ENCODE results near the gene LPCAT2.

The LPCAT2 gene

DNA sequence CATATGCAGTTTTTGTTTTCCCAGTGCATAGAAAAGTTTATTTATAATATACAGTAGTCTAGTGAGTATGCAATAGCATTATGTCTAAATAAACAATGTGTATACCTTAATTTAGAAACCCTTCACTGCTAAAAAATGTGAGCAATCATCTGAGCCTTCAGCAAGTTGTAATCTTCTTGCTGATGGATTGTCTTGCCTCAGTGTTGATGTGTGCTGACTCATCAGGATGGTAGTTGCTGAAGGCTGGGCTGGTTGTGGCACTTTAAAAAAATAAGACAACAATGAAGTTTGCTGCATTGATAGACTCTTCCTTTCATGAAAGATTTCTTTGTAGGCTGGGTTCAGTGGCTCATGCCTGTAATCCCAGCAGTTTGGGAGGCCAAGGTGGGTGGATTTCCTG, 43.7 kb downstream of the LPCAT2 start:
- no peak for DNase-seq

DNA sequence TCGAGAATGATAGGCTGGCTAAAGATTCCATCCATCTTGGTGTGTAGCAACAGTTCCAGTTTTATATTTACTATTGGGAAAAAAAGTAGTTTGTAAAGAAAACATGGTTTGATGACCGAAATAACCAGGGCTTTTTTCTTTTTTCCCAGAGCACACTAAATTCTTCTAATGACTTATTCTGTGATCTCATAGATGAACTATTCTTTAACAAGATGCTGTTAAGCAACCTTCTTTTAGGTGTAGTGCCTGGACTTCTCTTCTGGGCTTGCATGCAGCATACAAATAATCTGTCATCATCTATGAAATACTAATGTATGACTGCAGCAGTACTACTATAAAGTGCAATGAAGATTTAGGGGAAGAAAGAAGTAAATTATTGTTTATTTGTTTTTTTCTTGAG, 46.6 kb downstream of the LPCAT2 start:
- DNase-seq, result no peak

DNA sequence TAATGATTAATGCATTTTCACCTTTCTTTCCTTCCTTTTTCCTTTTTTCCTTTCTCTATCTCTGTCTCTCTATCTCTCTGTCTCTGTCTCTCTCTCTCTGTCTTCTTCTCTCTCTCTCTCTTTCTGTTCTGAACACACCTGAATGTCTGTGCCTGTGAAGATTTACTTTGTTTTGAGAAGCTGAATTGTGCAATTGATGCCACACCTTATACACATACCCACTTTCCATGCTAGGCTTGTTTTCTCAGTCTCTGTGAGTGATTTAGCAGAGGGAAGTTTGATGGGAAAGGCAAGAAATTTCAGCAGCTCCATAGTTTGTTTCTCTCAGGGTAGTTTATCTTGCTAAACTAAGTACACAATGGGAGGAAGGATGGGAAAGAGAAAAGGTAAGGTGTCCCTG, 48.3 kb downstream of the LPCAT2 start:
- DNase-seq, result no peak

DNA sequence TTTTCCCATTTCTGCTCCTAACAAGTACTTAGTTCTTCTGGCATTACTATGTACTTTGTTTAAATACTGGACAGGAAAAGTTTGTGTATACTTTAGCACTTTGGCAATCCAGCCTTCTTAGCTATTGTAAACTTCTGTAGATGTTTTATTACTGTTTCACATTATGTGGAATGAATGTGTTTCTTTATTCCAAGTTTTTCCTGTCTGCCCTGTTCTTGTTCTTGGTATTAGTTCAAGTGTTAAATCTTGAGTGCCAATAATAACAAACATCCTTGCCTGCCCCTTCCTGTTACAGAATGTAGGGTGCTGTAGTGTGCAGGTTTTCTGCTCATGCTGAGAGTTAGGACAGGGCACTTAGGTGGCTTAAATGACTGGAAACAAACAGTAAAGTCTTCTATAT, 50.4 kb downstream of the LPCAT2 start:
- no peak for DNase-seq

DNA sequence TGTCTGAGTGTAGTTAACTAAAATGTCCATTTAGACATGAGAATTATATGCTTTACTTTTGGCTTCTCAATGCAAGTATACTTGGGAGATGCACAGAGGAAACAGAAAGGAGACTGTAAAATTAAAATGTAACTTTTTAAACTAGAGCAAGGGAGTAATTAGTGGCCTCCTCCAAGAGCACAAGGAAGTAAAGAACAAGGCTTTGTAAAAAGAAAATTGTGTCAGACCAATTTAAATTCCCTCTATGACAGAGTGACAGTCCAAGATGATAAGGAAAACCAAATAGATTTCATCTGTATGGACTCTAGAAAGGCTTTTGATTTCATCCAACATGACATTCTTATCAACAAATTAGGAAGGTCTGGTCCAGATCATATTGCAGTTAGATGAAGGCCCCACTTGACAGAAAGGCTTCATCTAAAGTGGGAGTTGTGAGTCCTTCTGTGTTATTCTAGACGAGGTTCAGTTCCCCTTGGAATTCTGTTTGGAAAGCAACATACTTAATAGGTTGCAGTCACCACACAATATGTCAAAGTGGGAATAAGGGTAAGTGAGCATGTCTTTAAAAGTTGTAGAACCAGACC, 51.2 kb downstream of the LPCAT2 start:
- DNase-seq, result no peak

DNA sequence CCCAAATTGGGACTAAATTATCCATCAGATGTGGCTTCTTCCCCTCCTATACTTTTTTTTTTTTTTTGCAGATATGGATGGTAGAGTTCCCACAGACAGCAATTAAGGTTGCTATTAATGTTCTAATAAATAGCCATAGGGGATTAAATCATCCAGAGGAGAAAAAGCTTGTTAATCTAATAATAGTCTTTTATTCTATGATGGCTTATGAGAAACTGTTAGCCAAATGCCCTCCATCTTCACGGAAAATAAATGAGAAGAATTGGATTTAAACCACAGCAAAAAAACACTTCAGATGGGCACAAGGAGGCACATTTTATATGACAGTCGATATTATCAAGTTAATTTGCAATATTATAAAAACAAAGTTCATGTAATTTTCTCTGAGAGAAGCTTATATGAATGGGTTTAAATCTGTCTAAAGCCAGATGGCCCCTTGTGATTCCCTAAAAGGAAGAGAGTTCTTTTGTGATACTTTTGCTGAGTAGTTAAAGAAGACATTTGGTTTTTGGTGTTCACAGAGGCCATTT, 52.5 kb downstream of the LPCAT2 start:
- no peak for DNase-seq

DNA sequence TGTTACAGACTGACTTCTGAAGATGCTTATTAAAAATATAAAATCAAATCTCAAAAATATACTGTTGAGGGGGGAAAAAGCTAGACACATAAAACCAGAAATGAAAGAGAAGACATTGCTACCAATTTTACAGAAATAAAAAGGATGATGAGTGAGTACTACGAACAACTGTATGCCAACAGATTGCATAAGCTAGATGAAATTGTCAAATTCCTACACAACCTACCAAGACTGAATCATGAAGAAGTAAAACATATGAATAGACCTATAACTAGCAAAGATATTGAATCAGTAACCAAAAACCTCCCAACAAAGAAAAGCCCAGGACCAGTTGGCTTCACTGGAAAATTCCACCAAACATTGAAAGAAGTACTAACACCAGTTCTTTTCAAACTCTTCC, 54.1 kb downstream of the LPCAT2 start:
- DNase-seq, result no peak

DNA sequence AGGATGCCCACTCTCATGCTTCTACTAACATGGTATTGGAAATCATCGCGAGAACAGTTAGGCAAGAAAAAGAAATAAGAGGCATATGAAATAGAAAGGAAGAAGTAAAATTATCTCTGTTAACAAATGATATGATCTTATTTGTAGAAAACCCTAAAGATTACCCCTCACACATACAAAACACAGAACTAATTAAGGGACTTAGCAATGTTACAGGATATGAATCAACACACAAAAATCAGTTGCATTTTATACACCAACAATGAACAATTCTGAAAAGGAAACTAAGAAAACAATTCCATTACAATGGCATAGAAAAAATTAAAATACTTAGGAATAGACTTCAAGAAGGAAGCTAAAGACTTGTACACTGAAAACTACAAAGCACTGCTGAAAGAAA, 54.9 kb downstream of the LPCAT2 start:
- no peak for DNase-seq

DNA sequence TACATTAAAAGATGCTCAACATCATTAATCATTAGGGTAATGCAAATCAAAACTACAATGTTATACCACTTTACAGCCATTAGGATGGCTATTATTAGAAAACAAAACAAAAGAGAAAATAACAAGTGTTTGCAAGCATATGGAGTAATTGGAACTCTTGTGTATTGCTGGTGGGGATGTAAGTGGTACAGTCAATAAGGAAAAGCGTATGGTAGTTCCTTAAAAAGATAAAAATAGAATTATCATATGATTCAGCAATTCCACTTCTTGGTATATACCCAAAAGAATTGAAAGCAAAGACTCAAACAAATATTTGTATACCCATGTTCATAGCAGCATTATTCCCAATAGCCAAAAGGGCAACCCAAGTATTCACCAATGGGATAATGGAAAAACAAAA, 56.2 kb downstream of the LPCAT2 start:
- DNase-seq, result no peak

DNA sequence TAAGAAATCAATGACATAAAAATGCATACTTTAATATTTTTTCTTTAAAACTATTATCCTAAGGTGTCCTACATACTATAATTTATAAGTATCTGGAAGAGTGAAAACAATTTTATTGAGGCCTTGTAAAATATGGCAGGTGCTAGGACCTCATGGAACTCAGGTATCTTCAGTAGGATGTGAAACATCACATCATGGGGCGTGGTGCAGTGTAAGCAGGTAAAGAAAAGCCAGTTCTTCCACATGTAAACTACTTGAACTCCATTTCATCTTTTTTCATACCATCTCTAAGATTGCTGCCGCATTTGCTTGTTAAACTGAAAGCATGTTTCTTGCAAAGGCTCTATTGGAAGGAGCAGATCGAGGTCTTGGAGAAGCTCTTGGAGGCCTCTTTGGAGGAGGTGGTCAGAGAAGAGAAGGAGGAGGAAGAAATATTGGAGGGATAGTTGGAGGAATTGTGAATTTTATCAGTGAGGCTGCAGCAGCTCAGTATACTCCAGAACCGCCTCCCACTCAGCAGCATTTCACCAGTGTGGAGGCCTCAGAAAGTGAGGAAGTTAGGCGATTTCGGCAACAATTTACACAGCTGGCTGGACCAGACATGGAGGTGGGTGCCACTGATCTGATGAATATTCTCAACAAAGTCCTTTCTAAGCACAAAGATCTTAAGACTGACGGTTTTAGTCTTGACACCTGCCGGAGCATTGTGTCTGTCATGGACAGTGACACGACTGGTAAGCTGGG, 57.7 kb downstream of the LPCAT2 start, which contains the start of gene CAPNS2:
Gene CAPNS2, plus strand, starts transcription at position 253 of the 744 bp plus-strand sequence. Its CDS starts 73 bp downstream, at position 326.
- no peak for DNase-seq

DNA sequence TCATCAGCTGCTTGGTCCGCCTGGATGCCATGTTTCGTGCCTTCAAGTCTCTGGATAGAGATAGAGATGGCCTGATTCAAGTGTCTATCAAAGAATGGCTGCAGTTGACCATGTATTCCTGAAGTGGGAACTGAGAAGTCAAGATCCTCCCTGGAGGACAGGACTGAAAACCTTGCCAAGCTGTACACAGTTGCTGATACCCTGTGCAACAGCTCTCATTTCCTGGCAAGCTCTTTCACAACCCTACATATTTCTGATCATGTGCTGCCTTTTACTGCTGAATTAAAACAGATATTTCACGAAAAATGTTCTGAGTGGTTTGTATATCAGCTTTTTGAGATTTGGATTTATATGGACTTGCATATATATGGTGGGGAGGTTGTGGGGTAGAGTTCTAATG, 58.5 kb downstream of the LPCAT2 start:
- no peak for DNase-seq

DNA sequence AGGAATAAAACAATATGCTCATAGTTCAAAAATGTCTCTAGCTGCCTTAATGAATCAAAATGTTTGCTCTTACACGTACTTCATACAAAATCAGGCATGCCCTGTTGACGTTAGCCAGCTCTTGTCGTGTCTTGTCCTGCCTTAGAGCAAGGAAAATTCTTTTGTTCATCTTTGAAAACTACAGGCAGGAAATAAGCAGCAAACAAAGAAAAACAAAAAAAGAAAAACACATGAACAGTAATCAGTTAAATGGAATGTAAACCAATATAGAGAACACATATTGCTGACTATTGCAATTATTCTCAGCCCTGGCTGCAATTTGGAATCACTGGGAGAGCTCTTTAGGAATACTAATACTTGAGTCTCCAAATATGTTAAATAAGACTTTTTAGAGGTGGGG, 59.3 kb downstream of the LPCAT2 start:
- no peak for DNase-seq

DNA sequence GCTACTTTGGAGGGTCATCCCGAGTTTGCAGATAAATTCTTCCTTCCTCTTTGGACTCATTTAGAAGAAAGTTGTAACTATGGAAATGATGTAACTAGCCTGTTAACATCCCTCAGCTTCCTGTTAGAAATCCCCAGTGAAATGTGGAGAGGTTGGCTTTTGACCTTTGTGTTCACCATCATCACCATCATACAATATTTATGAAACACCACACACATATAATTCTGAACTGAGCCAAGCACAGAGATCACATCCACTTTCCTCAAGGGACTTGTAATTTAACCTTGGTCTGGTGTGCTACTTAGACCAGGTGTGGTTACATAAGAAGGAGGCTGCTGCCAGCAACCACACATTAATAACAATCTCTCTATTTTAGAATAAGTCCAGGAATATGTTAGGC, 60.2 kb downstream of the LPCAT2 start:
- no peak for DNase-seq

DNA sequence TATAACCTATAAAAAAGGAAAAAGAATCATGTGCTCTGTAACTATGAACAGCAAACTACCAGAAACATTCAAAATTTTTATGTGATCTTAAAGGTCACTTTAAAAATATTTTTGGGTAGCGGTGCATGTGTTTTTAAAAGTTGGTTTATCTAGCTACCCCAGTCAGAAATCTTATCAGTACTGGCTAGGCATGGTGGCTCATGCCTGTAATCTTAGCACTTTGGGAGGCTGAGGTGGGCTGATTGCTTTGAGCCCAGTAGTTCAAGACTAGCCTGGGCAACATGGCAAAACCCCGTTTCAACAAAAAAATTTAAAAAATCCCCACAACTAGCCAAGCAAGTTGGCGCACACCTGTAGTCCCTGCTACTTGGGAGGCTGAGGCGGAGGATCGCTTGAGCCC, 61.3 kb downstream of the LPCAT2 start:
- no peak for DNase-seq

DNA sequence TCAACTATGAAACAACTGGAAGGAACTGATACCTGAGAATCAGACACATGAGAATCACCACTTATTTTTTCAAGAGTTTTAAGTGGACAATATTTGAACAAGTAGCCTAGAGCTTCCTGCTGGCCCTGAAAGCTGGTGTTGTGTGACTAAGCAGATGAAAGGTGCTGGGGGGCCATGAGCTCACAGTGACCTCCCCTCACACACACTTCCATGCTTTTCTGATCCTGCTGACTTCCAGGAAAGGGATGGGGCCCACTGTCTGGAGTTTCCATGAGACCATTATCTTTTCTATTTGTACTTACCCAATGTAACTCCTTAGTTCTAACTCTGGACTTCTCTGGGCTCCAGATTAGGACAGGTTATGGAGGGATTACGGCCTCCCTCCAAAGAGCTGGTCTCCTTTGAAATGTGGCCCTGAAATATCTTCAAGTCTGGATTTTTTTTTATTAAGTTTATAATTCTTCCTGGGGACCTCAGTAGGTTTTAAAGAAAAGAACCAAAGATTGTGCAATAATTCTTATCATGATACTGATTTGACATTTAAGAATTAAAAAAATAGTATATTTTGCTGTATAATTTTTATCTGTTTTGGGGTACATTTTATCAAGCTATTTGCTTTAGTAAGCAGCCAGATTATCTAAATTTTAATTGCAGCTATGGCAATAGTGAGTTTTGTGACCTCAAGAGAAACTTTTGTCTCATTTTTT, 62.5 kb downstream of the LPCAT2 start:
- no peak for DNase-seq

DNA sequence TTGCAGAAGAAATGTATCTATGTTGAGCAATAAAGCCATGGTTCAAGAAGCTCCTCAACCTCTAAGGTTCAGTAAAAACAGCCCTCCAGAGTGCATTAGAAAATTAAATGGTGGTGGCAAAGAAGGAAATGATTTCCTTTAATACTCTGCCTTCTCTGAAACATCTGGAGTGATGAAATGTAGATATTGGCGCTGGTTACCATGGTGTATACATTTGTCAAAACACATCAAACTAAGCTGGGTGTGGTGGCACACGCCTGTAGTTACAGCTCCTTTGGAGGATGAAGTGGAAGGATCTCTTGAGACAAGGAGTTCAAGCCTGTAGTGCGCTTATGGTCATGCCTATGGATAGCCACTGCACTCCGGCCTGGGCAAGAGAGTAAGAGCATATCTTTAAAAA, 63.6 kb downstream of the LPCAT2 start:
- DNase-seq, result no peak

DNA sequence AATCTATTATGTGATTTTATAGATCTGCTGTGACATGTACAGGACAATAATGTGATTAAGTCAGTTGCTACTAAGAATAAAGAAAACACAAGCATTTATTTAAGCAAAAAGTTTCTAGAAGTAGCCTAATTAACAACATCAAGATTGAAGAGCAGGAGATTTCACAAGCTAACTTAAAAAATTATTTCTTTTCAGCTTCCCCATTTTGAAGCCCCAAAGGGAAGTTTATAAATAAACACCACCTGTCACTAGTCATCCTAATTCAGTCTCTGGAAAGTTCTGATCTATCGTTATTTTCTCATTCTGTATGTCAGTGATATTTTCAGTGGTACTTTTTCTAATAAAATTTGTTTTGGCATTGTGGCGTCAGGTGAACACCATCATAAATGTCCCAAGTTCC, 65.9 kb downstream of the LPCAT2 start:
- no peak for DNase-seq

DNA sequence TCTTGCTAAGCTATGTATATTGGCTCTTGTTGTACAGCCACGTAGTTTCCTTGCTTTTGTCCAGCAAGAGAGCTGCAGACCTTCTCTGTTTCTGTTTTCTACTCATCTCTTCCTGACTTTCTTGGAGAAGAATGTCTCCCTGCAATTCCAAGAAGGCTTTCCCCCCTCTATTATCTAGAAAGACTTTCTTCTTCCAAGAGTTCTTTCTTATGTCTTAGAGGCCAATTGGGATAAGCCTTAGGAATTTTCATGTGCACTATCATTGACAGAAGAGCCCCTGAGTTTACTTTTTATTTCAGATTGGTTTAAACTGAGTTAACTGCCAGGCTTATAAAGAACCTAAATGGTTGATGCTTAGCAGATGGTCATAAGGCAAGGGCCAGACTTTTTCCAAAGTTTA, 66.6 kb downstream of the LPCAT2 start:
- DNase-seq, result no peak

DNA sequence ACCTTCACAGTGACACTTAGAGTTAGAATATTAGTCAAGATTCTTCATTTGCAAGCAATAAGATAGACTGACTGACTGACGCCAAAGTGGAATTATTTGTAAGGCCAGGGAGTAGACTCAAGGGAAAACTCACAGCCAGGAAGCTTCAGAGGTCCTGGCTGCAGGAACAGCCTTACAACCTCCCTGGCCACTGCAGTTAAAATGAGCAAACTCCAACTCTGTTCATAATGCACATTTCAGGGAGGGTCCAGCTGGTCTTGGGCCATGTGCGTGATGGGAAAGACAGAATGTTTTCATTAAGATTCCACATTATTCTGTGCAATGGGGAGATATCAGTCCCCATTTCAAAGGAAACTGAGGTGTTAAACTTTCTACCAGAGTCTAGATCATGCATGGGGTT, 67.5 kb downstream of the LPCAT2 start:
- no peak for DNase-seq

DNA sequence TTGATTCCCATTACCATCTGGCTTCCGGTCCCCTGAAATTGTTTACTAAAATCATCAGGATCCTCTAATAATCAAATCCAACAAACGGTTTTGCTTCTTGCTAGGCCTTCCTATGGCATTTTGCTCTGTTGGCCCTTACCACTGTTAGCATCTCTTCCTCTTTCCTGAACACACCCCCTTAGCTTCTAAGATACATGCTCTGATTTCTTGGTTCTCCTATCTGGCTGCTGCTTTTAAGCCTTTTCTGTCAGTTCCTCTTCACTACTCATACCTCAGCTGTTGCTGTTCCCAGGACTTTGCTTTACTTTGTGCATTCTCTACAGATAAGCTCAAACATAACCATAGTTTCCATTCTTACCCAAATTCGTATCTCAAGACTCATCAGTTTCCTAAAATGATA, 69.0 kb downstream of the LPCAT2 start:
- no peak for DNase-seq

DNA sequence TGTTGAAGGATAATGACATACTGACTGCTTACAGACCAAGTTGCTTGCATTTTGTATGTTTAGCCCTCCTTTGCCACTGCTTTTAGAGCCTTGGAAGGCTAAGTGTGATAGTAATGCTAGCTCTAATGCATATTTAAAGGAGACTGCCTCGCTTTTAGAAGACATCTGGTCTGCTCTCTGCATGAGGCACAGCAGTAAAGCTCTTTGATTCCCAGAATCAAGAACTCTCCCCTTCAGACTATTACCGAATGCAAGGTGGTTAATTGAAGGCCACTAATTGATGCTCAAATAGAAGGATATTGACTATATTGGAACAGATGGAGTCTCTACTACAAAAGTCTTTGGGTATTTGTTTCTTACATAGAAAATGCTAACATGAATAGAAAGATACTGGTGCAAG, 76.8 kb downstream of the LPCAT2 start:
- DNase-seq, result no peak

DNA sequence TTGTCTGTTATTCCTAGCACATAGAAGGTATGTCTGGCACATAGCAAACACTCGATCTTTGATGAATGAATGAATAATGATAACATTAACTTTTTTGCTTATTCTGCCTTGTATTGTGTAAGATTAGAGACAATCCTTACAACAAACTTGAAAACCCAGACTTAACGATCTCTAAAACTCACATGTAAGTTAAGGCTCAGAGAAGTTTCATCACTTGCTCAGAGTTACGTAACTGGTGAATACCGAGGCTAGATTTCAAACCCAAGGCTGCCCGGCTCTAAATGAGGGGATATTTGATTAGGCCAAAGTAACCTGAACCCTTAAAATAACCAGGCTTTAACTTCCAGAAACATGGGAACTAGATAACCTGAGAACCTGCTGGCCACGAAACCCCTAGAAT, 79.9 kb downstream of the LPCAT2 start:
- no peak for DNase-seq

DNA sequence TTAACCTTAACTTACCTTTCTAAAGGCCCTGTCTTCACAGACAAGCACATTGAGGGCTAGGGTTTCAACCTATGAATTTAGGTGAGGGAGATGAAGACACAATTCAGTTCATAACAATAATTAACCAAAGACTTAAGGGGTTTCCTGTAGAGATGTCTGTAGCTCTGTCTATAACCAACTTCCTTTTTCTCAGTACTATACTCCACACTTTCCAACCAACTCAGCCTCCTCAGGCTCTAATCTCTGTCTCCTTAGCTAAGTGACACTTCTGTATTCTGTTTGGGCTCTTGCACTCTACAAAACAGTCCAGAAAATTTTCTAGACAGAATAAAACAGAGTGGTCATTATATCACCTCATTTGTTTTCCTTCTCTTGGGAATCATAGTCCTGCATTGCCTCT, 83.4 kb downstream of the LPCAT2 start:
- no peak for DNase-seq

Data from hypothalamus (tissue), 51 donors.